Thyroid gland (tissue), 4 donors: Measurements from ENCODE around the gene LGI4. TPM values are rescaled to one million over a fixed set of nuclear protein-coding genes. Genes with fewer than 3 reads are reported as not detected.
A peak's percentile ranks its signal among the peaks of the same experiment; 100 is the strongest.

Experiments
- DNase-seq, 2 donors: peaks; one replicate each; pipeline ENCODE4 v3.0.0-alpha.2; 2019
- H3K27ac ChIP-seq, 3 donors: fragments of 200-600 bp; sonication (generic); 1 replicate in 2 of 3; 2 replicates in 1 of 3; pipeline ENCODE4 v1.5.1; 2016 to 2019; ENCODE audit warnings: mild to moderate bottlenecking in 1 of 3, moderate library complexity in 1 of 3
- H3K27me3 ChIP-seq: fragments of 200-600 bp; sonication (generic); one replicate; pipeline ENCODE4 v1.5.1; 2019
- H3K36me3 ChIP-seq, 2 donors: fragments of 200-600 bp; sonication (generic); one replicate each; pipeline ENCODE4 v1.5.1; 2016 to 2019
- H3K4me1 ChIP-seq, 2 donors: fragments of 200-600 bp; sonication (generic); one replicate each; pipeline ENCODE4 v1.5.1; 2017 to 2019
- H3K4me3 ChIP-seq, 3 donors: fragments of 200-600 bp; sonication (generic); replicated peaks in 1 of 3; 1 replicate in 2 of 3; 2 replicates in 1 of 3; pipeline ENCODE4 v1.5.1; 2016; ENCODE audit warnings: mild to moderate bottlenecking in 1 of 3
- H3K9me3 ChIP-seq: fragments of 200-600 bp; sonication (generic); one replicate; pipeline ENCODE4 v1.5.1; 2017
- POLR2A ChIP-seq, 2 donors: fragments of 450-650 bp; IDR thresholded peaks; one replicate each; pipeline ENCODE4 v1.6.1; 2017; ENCODE audit warnings: antibody characterized with exemption in 2 of 2, mild to moderate bottlenecking in 2 of 2, moderate library complexity in 1 of 2
- WGBS, 2 donors: methylation state at CpG; one replicate each; pipeline ENCODE4 v1.1.5; 2017; 5-methylcytosine and 5-hydroxymethylcytosine counted together
- intact Hi-C: fragments of 100-400 bp; cut with DNase I; formaldehyde crosslinking; loops from one replicate; pipeline ENCODE4 v1.15.1; 2023
- total RNA-seq, 4 donors: library from RNA; depleted of rRNA; stranded (reverse); fragments of >200 nt; gene quantifications; one replicate each; pipeline ENCODE4 v1.2.3, GENCODE V29; 2016
- TF ChIP-seq, protein P1 (sequence below), 6 experiments: fragments of 200-600 bp in 3 of 6; fragments of 450-650 bp in 3 of 6; sonication (generic) in 3 of 6; IDR thresholded peaks; one replicate each; pipeline ENCODE4 v1.5.1; 2016 to 2019; ENCODE audit warnings: antibody characterized with exemption in 6 of 6, mild to moderate bottlenecking in 2 of 6, inconsistent platforms in 1 of 6, moderate library complexity in 1 of 6

LGI4 gene
- total RNA-seq, 4 donors from 2014 or later, result 3.2 to 10.9 (median 6.9) TPM

DNA sequence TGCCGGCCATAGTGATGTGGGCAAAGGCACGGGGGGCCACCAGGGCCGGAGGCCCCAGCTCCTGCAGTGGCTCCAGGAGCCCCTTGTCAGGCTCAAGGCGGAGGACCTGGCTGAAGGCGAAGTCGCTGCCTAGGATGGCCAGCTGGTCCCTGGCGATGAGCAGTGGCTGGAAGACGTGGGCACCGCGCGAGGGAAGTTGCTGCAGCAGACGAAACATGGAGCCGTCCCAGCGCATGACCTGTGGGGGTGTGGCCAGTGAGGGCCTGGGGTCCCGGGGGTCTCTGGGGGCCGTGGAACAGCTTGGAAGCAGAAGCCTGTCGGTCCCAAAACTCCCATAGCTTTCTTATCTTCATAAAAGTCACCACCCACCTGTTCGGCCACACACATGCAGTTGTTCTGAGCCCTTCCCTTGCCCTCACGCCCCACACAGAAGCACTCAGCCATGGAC lies 9.6 kb downstream of the LGI4 start:
- WGBS, 2 donors, result 95% methylated on average over 16 to 19 of the region's 19 CpGs
- H3K27me3 ChIP-seq, result no peaks in the 10 kb centered on the region
- intact Hi-C loops, result no loop called here
- no peak overlapping the region for H3K4me3 ChIP-seq
- TF ChIP-seq, protein P1, sequence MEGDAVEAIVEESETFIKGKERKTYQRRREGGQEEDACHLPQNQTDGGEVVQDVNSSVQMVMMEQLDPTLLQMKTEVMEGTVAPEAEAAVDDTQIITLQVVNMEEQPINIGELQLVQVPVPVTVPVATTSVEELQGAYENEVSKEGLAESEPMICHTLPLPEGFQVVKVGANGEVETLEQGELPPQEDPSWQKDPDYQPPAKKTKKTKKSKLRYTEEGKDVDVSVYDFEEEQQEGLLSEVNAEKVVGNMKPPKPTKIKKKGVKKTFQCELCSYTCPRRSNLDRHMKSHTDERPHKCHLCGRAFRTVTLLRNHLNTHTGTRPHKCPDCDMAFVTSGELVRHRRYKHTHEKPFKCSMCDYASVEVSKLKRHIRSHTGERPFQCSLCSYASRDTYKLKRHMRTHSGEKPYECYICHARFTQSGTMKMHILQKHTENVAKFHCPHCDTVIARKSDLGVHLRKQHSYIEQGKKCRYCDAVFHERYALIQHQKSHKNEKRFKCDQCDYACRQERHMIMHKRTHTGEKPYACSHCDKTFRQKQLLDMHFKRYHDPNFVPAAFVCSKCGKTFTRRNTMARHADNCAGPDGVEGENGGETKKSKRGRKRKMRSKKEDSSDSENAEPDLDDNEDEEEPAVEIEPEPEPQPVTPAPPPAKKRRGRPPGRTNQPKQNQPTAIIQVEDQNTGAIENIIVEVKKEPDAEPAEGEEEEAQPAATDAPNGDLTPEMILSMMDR (IDR thresholded peaks at IDR 0.05), result no peak
- no peak for TF ChIP-seq POLR2A (IDR thresholded peaks at IDR 0.05)
- H3K36me3 ChIP-seq, result no peaks in the 10 kb centered on the region
- H3K27ac ChIP-seq, result peak overlapping the region in 2 of 3 donors; percentile 61 to 74
- no peaks in the 10 kb centered on the region for H3K9me3 ChIP-seq
- peaks cover 0 to 16% of the 10 kb centered on the region in 2 donors for H3K4me1 ChIP-seq
- DNase-seq, result no peak

DNA sequence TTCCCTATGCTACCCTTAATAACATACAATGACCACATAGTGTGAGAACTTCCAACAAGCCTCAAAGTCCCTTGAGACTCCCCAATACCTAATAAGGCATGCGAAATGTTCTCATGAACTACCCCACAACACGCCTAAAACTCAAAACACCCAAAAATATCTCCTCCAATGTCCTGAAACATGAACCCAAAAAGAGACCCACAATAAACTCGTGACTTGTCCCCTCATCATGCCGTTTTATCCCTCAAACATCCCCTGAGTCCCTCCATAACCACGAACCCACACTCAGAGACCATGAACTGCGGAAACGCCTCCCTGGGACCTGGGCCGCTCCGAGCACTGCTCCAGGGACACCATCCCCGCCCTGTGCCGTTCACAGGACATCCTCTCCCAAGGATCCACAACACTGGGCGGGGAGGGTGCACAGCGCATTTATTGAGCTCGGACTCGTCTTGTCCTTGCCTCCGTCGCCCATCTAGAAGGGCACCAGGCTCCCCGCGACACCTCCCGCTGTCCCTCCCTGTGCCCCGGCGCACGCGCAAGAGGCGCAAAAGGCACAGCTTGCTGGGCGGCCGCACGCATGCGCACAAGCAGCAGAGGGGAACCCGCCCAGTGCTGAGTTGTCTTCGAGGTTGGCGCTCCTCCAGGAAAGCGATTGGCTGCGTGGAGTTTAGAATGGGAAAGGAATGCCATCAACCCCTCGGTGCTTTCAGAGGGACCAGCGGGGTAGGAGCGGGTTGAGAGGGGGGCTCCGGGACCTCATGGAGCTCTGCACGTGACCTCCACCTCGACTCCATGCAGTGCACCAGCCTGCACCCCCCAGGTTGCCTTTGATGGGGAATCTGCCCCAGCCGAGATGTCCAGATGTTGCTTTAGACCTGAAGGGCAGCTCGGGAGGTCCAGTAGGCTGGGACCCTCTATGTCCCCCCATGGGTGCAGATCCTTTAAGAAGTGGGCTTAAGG lies 10.5 kb downstream of the LGI4 start:
- Histone ChIP-seq H3K4me3 (peak overlapping the region; percentile 5 to 35 (median 12)), H3K36me3 (no peaks in the 10 kb centered on the region), H3K27ac (peak overlapping the region; percentile 17 to 74 (median 61)), H3K27me3 (no peaks in the 10 kb centered on the region), H3K9me3 (no peaks in the 10 kb centered on the region), H3K4me1 (peaks cover 0 to 16% of the 10 kb centered on the region in 2 donors)
- WGBS, 2 donors, result 11 to 12% methylated on average over 20 to 32 of the region's 42 CpGs
- peak; percentile 88 to 92 for DNase-seq
- peak in 1 of 2 donors; percentile 70 for TF ChIP-seq POLR2A (IDR thresholded peaks at IDR 0.05)
- TF ChIP-seq, protein P1 (IDR thresholded peaks at IDR 0.05), result no peak
- intact Hi-C loops, result no loop called here

DNA sequence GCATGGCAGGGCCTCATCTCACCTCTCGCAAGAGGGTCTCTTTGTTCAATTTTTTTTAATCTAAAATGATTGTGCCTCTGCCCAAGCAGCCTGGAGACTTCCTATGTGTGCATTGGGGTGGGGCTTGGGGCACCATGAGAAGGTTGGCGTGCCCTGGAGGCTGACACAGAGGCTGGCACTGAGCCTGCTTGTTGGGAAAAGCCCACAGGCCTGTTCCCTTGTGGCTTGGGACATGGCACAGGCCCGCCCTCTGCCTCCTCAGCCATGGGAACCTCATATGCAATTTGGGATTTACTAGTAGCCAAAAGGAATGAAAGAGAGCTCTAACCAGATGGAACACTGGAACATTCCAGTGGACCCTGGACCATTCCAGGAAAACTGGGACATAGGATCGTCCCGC lies 11.3 kb downstream of the LGI4 start:
- Histone ChIP-seq H3K4me3 (no peak overlapping the region), H3K27me3 (no peaks in the 10 kb centered on the region), H3K36me3 (no peaks in the 10 kb centered on the region), H3K9me3 (no peaks in the 10 kb centered on the region), H3K27ac (peak overlapping the region in 2 of 3 donors; percentile 56 to 74), H3K4me1 (peaks cover 0 to 16% of the 10 kb centered on the region in 2 donors)
- intact Hi-C loops, result no loop called here
- no peak for DNase-seq
- WGBS, 2 donors, result 72 to 85% methylated on average over 5 of the region's 5 CpGs
- no peak for TF ChIP-seq POLR2A (IDR thresholded peaks at IDR 0.05)
- TF ChIP-seq, protein P1 (IDR thresholded peaks at IDR 0.05), result no peak

DNA sequence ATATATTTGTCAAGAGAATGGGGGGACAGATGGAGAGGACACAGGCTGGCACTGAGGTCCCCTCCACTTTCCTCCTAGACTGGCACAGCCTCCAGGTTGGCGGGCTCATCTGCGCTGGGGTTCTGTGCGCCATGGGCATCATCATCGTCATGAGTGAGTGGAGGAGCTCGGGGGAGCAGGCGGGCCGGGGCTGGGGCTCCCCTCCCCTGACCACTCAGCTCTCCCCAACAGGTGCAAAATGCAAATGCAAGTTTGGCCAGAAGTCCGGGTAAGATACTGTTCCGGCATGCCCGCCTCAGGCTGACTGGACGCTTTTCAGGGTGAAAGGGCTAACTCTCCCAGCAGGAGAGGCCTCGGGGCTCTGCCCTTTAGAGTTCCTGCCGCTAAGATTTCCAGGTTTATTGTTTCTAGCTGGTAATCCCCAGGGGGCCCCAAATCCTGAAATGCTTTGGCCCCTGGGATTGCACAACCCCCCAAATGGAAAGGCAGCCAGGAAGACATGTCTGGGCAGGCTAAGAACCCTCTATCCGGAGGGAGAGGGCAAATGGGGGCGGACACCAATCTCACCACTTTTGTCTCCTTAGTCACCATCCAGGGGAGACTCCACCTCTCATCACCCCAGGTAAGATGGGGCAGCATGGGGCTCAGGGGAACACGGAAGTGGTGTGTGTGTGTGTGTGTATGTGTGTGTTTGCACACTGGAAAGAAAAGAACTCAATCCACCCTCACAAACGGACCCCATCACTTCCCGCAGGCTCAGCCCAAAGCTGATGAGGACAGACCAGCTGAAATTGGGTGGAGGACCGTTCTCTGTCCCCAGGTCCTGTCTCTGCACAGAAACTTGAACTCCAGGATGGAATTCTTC lies 11.9 kb downstream of the LGI4 start:
- H3K9me3 ChIP-seq, result no peaks in the 10 kb centered on the region
- peak overlapping the region in 2 of 3 donors; percentile 56 to 74 for H3K27ac ChIP-seq
- intact Hi-C loops, result no loop called here
- 70 to 81% methylated on average over 8 to 19 of the region's 19 CpGs for WGBS, 2 donors
- DNase-seq, result no peak
- no peaks in the 10 kb centered on the region for H3K36me3 ChIP-seq
- H3K27me3 ChIP-seq, result no peaks in the 10 kb centered on the region
- no peak overlapping the region for H3K4me3 ChIP-seq
- H3K4me1 ChIP-seq, result peaks cover 0 to 16% of the 10 kb centered on the region in 2 donors
- no peak for TF ChIP-seq POLR2A (IDR thresholded peaks at IDR 0.05)
- TF ChIP-seq, protein P1 (IDR thresholded peaks at IDR 0.05), result no peak
